GM12878 (cell line): Measurements from ENCODE around the gene CLDN34. TPM values are rescaled to one million over a fixed set of nuclear protein-coding genes. Genes with fewer than 3 reads are reported as not detected.

Experiments used
- ATAC-seq: fragments of 200-7000 bp; cut with Tn5 transposase; 3 replicates; pipeline ENCODE4 v1.9.1; 2020; ENCODE audit warnings: mild to moderate bottlenecking, moderate library complexity
- BruUV-seq: library from RNA; stranded (reverse); fragments of 400-500 nt; replicated peaks from 2 replicates; lab custom pipeline; 2021; lab: Mats Ljungman, UMichigan
- CTCF ChIA-PET: fragments of 300-600 bp; sonication (Branson Sonifier 250); formaldehyde crosslinking; extraction: SDS; loops from one replicate; lab custom pipeline; 2021; ENCODE audit warnings: inconsistent platforms; lab: Yijun Ruan, JAX
- POLR2A ChIA-PET: fragments of 350-600 bp; formaldehyde crosslinking; extraction: SDS; loops from one replicate; lab custom pipeline; 2021; ENCODE audit warnings: inconsistent platforms; lab: Charles Lee
- RAD21 ChIA-PET: fragments of 300-600 bp; sonication (Branson Sonifier 250); formaldehyde crosslinking; loops from one replicate; lab custom pipeline; 2023; ENCODE audit warnings: antibody characterized with exemption; ENCODE audit not compliant: unreplicated experiment; lab: Charles Lee
- SMC1A ChIA-PET: fragments of 300-600 bp; sonication (Branson Sonifier 250); formaldehyde crosslinking; loops from one replicate; lab custom pipeline; 2023; ENCODE audit not compliant: unreplicated experiment, uncharacterized antibody; lab: Charles Lee
- DNase-seq: peaks from one replicate; pipeline ENCODE4 v3.0.0-alpha.2; 2011; ENCODE audit warnings: low read depth, low spot score
- FAIRE-seq: peaks from 3 replicates; lab custom pipeline; 2011; peaks lifted over from hg19 to GRCh38; lab: Jason Lieb, UNC
- H2AFZ ChIP-seq: 2 replicates; pipeline ENCODE4 v1.6.0; 2011; ENCODE audit warnings: low read depth, low read length, control low read depth; ENCODE audit not compliant: control insufficient read depth
- H3K27ac ChIP-seq: 2 replicates; pipeline ENCODE4 v1.5.1; 2011; ENCODE audit warnings: control low read depth; ENCODE audit not compliant: control insufficient read depth, insufficient read depth
- H3K27me3 ChIP-seq, 2 experiments: replicated peaks in 1 of 2; 2 replicates each; pipeline versions ENCODE4 v1.6.0 to v1.6.1; 2011; ENCODE audit warnings: low read length in 1 of 2; ENCODE audit not compliant: control insufficient read depth in 2 of 2, insufficient read depth in 2 of 2
- H3K36me3 ChIP-seq, 2 experiments: 2 replicates each; pipeline ENCODE4 v1.5.1; 2011; ENCODE audit warnings: low read length in 1 of 2; ENCODE audit not compliant: control insufficient read depth in 2 of 2, insufficient read depth in 2 of 2
- H3K4me1 ChIP-seq: 2 replicates; pipeline ENCODE4 v1.6.1; 2011; ENCODE audit warnings: mild to moderate bottlenecking, low read length, moderate library complexity, mixed read lengths; ENCODE audit not compliant: control insufficient read depth, insufficient read depth
- H3K4me2 ChIP-seq: 2 replicates; pipeline ENCODE4 v1.6.0; 2011; ENCODE audit warnings: control low read depth; ENCODE audit not compliant: control insufficient read depth, insufficient read depth
- H3K4me3 ChIP-seq: fragments of 200-600 bp; sonication (generic); 2 replicates; pipeline ENCODE4 v1.5.1; 2016
- H3K79me2 ChIP-seq: 2 replicates; pipeline ENCODE4 v1.6.0; 2011; ENCODE audit warnings: low read length; ENCODE audit not compliant: control insufficient read depth, insufficient read depth
- H3K9ac ChIP-seq: 2 replicates; pipeline ENCODE4 v1.8.0; 2011; ENCODE audit warnings: low read length, control low read depth, mixed read lengths; ENCODE audit not compliant: control insufficient read depth, insufficient read depth
- H3K9me3 ChIP-seq: replicated peaks from 3 replicates; pipeline ENCODE4 v1.5.1; 2011; ENCODE audit warnings: mild to moderate bottlenecking, low read length; ENCODE audit not compliant: control insufficient read depth, insufficient read depth
- H4K20me1 ChIP-seq: 2 replicates; pipeline ENCODE4 v1.6.0; 2011; ENCODE audit not compliant: control insufficient read depth, insufficient read depth
- CBFB ChIP-seq: IDR thresholded peaks from 2 replicates; pipeline ENCODE4 v1.6.1; 2016; ENCODE audit warnings: antibody characterized with exemption, low read depth
- CEBPB ChIP-seq, 2 experiments: fragments of 150-350 bp in 1 of 2; IDR thresholded peaks; 2 replicates each; pipeline ENCODE4 v1.6.1; 2012 to 2014; ENCODE audit warnings: low read depth in 2 of 2, low read length in 2 of 2, borderline replicate concordance in 1 of 2, inconsistent platforms in 1 of 2
- CTCF ChIP-seq, 3 experiments: IDR thresholded peaks in 2 of 3; conservative IDR thresholded peaks in 1 of 3; 2 replicates each; pipeline ENCODE4 v1.5.1; 2011; ENCODE audit warnings: low read depth in 3 of 3, low read length in 3 of 3, mild to moderate bottlenecking in 3 of 3, control low read depth in 2 of 3, moderate library complexity in 2 of 3, inconsistent platforms in 1 of 3, mixed read lengths in 1 of 3; ENCODE audit not compliant: control insufficient read depth in 2 of 3, insufficient read depth in 1 of 3; ENCODE audit errors: extremely low read depth in 1 of 3
- ESRRA ChIP-seq: IDR thresholded peaks from 2 replicates; pipeline ENCODE4 v1.6.1; 2012; ENCODE audit warnings: mild to moderate bottlenecking, low read length, improper control_type of control experiment
- GATAD2B ChIP-seq: fragments of 450-650 bp; conservative IDR thresholded peaks from 2 replicates; pipeline ENCODE4 v1.6.1; 2017; ENCODE audit warnings: low read depth, mild to moderate bottlenecking, moderate library complexity
- HDGF ChIP-seq: fragments of 450-650 bp; IDR thresholded peaks from 2 replicates; pipeline ENCODE4 v1.6.1; 2016; ENCODE audit warnings: antibody characterized with exemption
- IKZF2 ChIP-seq, 2 experiments: fragments of 450-650 bp; IDR thresholded peaks; 2 replicates each; pipeline ENCODE4 v1.6.1; 2017; ENCODE audit warnings: mild to moderate bottlenecking in 2 of 2, moderate library complexity in 2 of 2
- MEF2A ChIP-seq: IDR thresholded peaks from 2 replicates; pipeline ENCODE4 v1.6.1; 2011; ENCODE audit warnings: low read depth, mild to moderate bottlenecking, low read length, moderate library complexity; ENCODE audit not compliant: insufficient read depth
- NFIC ChIP-seq: IDR thresholded peaks from 2 replicates; pipeline ENCODE4 v1.6.1; 2012; ENCODE audit warnings: low read depth, mild to moderate bottlenecking, inconsistent platforms, low read length, moderate library complexity
- NFXL1 ChIP-seq: fragments of 450-650 bp; IDR thresholded peaks from 2 replicates; pipeline ENCODE4 v1.6.1; 2017; ENCODE audit warnings: antibody characterized with exemption, mild to moderate bottlenecking, borderline replicate concordance
- NR2F1 ChIP-seq: fragments of 450-650 bp; conservative IDR thresholded peaks from 2 replicates; pipeline ENCODE4 v1.6.1; 2017; ENCODE audit warnings: mild to moderate bottlenecking
- RAD51 ChIP-seq: fragments of 450-650 bp; IDR thresholded peaks from 2 replicates; pipeline ENCODE4 v1.6.1; 2016; ENCODE audit warnings: moderate library complexity, mild to moderate bottlenecking, inconsistent platforms
- RB1 ChIP-seq: fragments of 450-650 bp; formaldehyde crosslinking; IDR thresholded peaks from 2 replicates; pipeline ENCODE4 v1.6.1; 2017; ENCODE audit warnings: mild to moderate bottlenecking, borderline replicate concordance
- SMC3 ChIP-seq: IDR thresholded peaks from 2 replicates; pipeline ENCODE4 v1.6.1; 2011; ENCODE audit warnings: low read length, improper control_type of control experiment, borderline replicate concordance
- SREBF2 ChIP-seq: IDR thresholded peaks from 2 replicates; pipeline ENCODE4 v1.6.1; 2012; ENCODE audit warnings: mild to moderate bottlenecking, low read length
- ZBED1 ChIP-seq: IDR thresholded peaks from 2 replicates; pipeline ENCODE4 v1.6.1; 2016; ENCODE audit warnings: borderline replicate concordance
- ZBTB40 ChIP-seq: fragments of 450-650 bp; IDR thresholded peaks from 2 replicates; pipeline ENCODE4 v1.6.1; 2016; ENCODE audit warnings: mild to moderate bottlenecking, moderate library complexity, borderline replicate concordance
- ZNF384 ChIP-seq: IDR thresholded peaks from 2 replicates; pipeline ENCODE4 v1.6.1; 2012; ENCODE audit warnings: low read depth, mild to moderate bottlenecking, low read length, improper control_type of control experiment, borderline replicate concordance
- WGBS: methylation state at CpG from one replicate; pipeline ENCODE4 v1.1.6; 2016; ENCODE audit warnings: low lambda C conversion rate; ENCODE audit not compliant: insufficient replicate concordance, insufficient coverage; ENCODE audit errors: missing lambda C conversion rate; 5-methylcytosine and 5-hydroxymethylcytosine counted together
- in situ Hi-C: fragments of 300-500 bp; cut with MboI; formaldehyde crosslinking; loops from 9 replicates; pipeline ENCODE4 v1.14.3; 2018; ENCODE audit warnings: mixed read lengths
- intact Hi-C: fragments of 100-400 bp; cut with micrococcal nuclease; formaldehyde crosslinking; loops from one replicate; pipeline ENCODE4 v1.14.2; 2022; ENCODE audit not compliant: unreplicated experiment
- polyA plus RNA-seq, 11 experiments: library from polyadenylated mRNA; depleted of rRNA in 4 of 11; unstranded in 6 of 11; stranded (reverse) in 5 of 11; fragments of >200 nt; fragmentation: Nextera tagmentation in 4 of 11; fragmentation: Illumina TruSeq in 1 of 11; extraction: Ambion mirVana in 4 of 11; extraction: Trizol in 1 of 11; gene quantifications; 1 replicate in 1 of 11; 2 replicates in 10 of 11; pipeline versions ENCODE4 v1.2.1 to v1.2.3, GENCODE V29; 2011 to 2016; ENCODE audit warnings: inconsistent platforms in 2 of 11, missing spikeins in 2 of 11, low read depth in 1 of 11
- total RNA-seq, 4 experiments: library from RNA; depleted of rRNA in 3 of 4; stranded (reverse); fragments of >200 nt in 3 of 4; fragmentation: Illumina TruSeq in 1 of 4; extraction: Trizol in 1 of 4; gene quantifications; 2 replicates each; pipeline versions ENCODE4 v1.2.1 to v1.2.3, GENCODE V29; 2013 to 2021

CLDN34 gene
- total and polyA plus RNA-seq, 10 of the 15 experiments (the other 5 are each of a cell fraction or from before 2014, with no cell fraction given), result not detected

- TF ChIP-seq NFIC (no peak), CEBPB (IDR thresholded peaks at IDR 0.05; ENCODE audit: borderline replicate concordance in 1 of 2, low read depth in 2 of 2, low read length in 2 of 2) (no peak), ZNF384 (no peak)
Observed at GRCh38 chrX:9995855-9996339, 28.7 kb downstream of the CLDN34 start (continued).

- POLR2A ChIA-PET, result interaction anchor here (0.6 to 4.8 kb wide), 8 partner anchors 15 to 121 kb away, joined by 3 to 42 read pairs (median 6); no protein-coding TSS in a partner anchor
- Histone ChIP-seq H3K27ac (no peak overlapping the region), H3K36me3 (no peaks in the 10 kb centered on the region), H3K4me3 (no peak overlapping the region), H4K20me1 (no peaks in the 10 kb centered on the region), H3K4me1 (peaks cover 9% of the 10 kb centered on the region), H3K79me2 (no peaks in the 10 kb centered on the region), H3K9me3 (no peaks in the 10 kb centered on the region), H3K27me3 (no peaks in the 10 kb centered on the region), H2AFZ (no peak overlapping the region), H3K9ac (no peak overlapping the region), H3K4me2 (peak overlapping the region; percentile 42; the same call in 1 of the 2 replicates)
- ATAC-seq, result peak; percentile 21
- BruUV-seq, result TSS peak; percentile 94
- intact Hi-C loops (loop anchor here (1.0 to 5.0 kb wide), 4 partner anchors 16 to 170 kb away; no protein-coding TSS in a partner anchor), in situ Hi-C loops (loop anchor here (5.0 to 25.0 kb wide), 3 partner anchors 120 to 1115 kb away; partner anchors contain the start of genes HCCS and MID1)
- SMC1A ChIA-PET, result interaction anchor here (0.6 to 11.5 kb wide), 31 partner anchors 9 to 159 kb away, joined by 3 to 281 read pairs (median 4); partner anchors contain the start of gene CLCN4
- 61% methylated on average over 9 of the region's 9 CpGs for WGBS
- CTCF ChIA-PET, result interaction anchor here (0.6 to 8.6 kb wide), 36 partner anchors 9 to 322 kb away, joined by 3 to 412 read pairs (median 5); no protein-coding TSS in a partner anchor
- DNase-seq, result no peak
- FAIRE-seq, result no peak
- RAD21 ChIA-PET, result interaction anchor here (0.7 to 14.7 kb wide), 28 partner anchors 9 to 193 kb away, joined by 3 to 424 read pairs (median 4); no protein-coding TSS in a partner anchor
- TF ChIP-seq IKZF2 (IDR thresholded peaks at IDR 0.05) (no peak), NR2F1 (no peak), CBFB (no peak), ZBED1 (no peak), NFXL1 (no peak), ESRRA (no peak), CTCF (IDR thresholded peaks at IDR 0.05 in 2 of 3, conservative IDR thresholded peaks at IDR 0.05 in 1 of 3; ENCODE audit: control insufficient read depth in 2 of 3, extremely low read depth in 1 of 3, insufficient read depth in 1 of 3, low read depth in 3 of 3, low read length in 3 of 3) (no peak), SMC3 (no peak), RB1 (no peak), GATAD2B (no peak), HDGF (no peak), SREBF2 (no peak), MEF2A (no peak), RAD51 (no peak), ZBTB40 (no peak)
Observed at GRCh38 chrX:9997041-9997440, 29.9 kb downstream of the CLDN34 start.
